Esophagus muscularis mucosa (tissue), 4 donors: ENCODE results near the gene FAM210B.

Source experiments
- CTCF ChIP-seq, 3 experiments: fragments of 200-600 bp in 2 of 3; fragments of 450-650 bp in 1 of 3; sonication (generic) in 2 of 3; IDR thresholded peaks; one replicate each; pipeline ENCODE4 v1.5.1; 2017 to 2019; ENCODE audit warnings: antibody characterized with exemption in 3 of 3, mild to moderate bottlenecking in 2 of 3, moderate library complexity in 1 of 3
- EP300 ChIP-seq: sonication (generic); formaldehyde crosslinking; IDR thresholded peaks from one replicate; pipeline ENCODE4 v1.6.1; 2017; ENCODE audit warnings: antibody characterized with exemption
- POLR2AphosphoS5 ChIP-seq, 2 donors: sonication (generic); formaldehyde crosslinking; IDR thresholded peaks; one replicate each; pipeline ENCODE4 v1.6.1; 2017; ENCODE audit warnings: antibody characterized with exemption in 2 of 2

- TF ChIP-seq POLR2AphosphoS5 (IDR thresholded peaks at IDR 0.05): no peak
- no peak for TF ChIP-seq EP300
- TF ChIP-seq CTCF (IDR thresholded peaks at IDR 0.05): no peak
These were observed 36.1 kb upstream of the FAM210B start for GRCh38 chr20:56322681-56323080.
